GM23338 (cell line): ENCODE data around the gene BPIFB1.

Source experiments
- CREB1 ChIP-seq: fragments of 250-450 bp; sonication (Bioruptor Pico); IDR thresholded peaks from 2 replicates; pipeline ENCODE4 v1.5.0; 2020; ENCODE audit warnings: low read depth, mild to moderate bottlenecking, moderate library complexity
- EZH2 ChIP-seq: fragments of 200-600 bp; sonication (generic); IDR thresholded peaks from one replicate; pipeline ENCODE4 v1.8.0; 2017; ENCODE audit warnings: antibody characterized with exemption, mild to moderate bottlenecking, low read depth; ENCODE audit not compliant: unreplicated experiment
- EZH2phosphoT487 ChIP-seq: fragments of 200-600 bp; sonication (generic); IDR thresholded peaks from one replicate; pipeline ENCODE4 v1.8.1; 2018; ENCODE audit warnings: antibody characterized with exemption; ENCODE audit not compliant: unreplicated experiment
- JUNB ChIP-seq: IDR thresholded peaks from one replicate; pipeline ENCODE4 v1.6.1; 2016; ENCODE audit warnings: antibody characterized with exemption; ENCODE audit not compliant: unreplicated experiment
- NANOG ChIP-seq: IDR thresholded peaks from 2 replicates; pipeline ENCODE4 v1.6.1; 2016; ENCODE audit warnings: antibody characterized with exemption, borderline replicate concordance
- POLR2AphosphoS5 ChIP-seq: IDR thresholded peaks from 2 replicates; pipeline ENCODE4 v1.6.1; 2016; ENCODE audit warnings: antibody characterized with exemption, low read depth
- STAT1 ChIP-seq: IDR thresholded peaks from one replicate; pipeline ENCODE4 v1.6.1; 2016; ENCODE audit warnings: antibody characterized with exemption; ENCODE audit not compliant: unreplicated experiment
- ZNF114 ChIP-seq: fragments of 250-450 bp; sonication (Bioruptor Pico); IDR thresholded peaks from 2 replicates; pipeline ENCODE4 v1.5.0; 2020; ENCODE audit warnings: mild to moderate bottlenecking, moderate library complexity
- ZNF331 ChIP-seq: fragments of 250-450 bp; sonication (Bioruptor Pico); IDR thresholded peaks from 2 replicates; pipeline ENCODE4 v1.5.0; 2020; ENCODE audit warnings: low read depth, mild to moderate bottlenecking, moderate library complexity
- TF ChIP-seq, protein P1 (sequence below), 2 experiments: fragments of 200-600 bp in 1 of 2; sonication (generic) in 1 of 2; conservative IDR thresholded peaks; 2 replicates each; pipeline versions ENCODE4 v1.5.1 to v1.6.1; 2016 to 2017; ENCODE audit warnings: antibody characterized with exemption in 2 of 2, low read depth in 2 of 2, mild to moderate bottlenecking in 2 of 2, moderate library complexity in 1 of 2
- TF ChIP-seq, protein P2 (sequence below): IDR thresholded peaks from one replicate; pipeline ENCODE4 v1.6.1; 2018; ENCODE audit warnings: antibody characterized with exemption; ENCODE audit not compliant: unreplicated experiment
- TF ChIP-seq, protein P3 (sequence below): IDR thresholded peaks from 2 replicates; pipeline ENCODE4 v1.6.1; 2016; ENCODE audit warnings: antibody characterized with exemption

GRCh38 chr20:33237989-33238388 lies 45.0 kb upstream of the BPIFB1 start:
- TF ChIP-seq, protein P1, sequence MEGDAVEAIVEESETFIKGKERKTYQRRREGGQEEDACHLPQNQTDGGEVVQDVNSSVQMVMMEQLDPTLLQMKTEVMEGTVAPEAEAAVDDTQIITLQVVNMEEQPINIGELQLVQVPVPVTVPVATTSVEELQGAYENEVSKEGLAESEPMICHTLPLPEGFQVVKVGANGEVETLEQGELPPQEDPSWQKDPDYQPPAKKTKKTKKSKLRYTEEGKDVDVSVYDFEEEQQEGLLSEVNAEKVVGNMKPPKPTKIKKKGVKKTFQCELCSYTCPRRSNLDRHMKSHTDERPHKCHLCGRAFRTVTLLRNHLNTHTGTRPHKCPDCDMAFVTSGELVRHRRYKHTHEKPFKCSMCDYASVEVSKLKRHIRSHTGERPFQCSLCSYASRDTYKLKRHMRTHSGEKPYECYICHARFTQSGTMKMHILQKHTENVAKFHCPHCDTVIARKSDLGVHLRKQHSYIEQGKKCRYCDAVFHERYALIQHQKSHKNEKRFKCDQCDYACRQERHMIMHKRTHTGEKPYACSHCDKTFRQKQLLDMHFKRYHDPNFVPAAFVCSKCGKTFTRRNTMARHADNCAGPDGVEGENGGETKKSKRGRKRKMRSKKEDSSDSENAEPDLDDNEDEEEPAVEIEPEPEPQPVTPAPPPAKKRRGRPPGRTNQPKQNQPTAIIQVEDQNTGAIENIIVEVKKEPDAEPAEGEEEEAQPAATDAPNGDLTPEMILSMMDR (conservative IDR thresholded peaks at IDR 0.05; ENCODE audit: low read depth in 2 of 2), result no peak
- TF ChIP-seq POLR2AphosphoS5 (no peak), EZH2 (no peak), EZH2phosphoT487 (no peak), CREB1 (CRISPR knock-in tag) (no peak), ZNF331 (CRISPR knock-in tag) (no peak), NANOG (no peak), ZNF114 (no peak), STAT1 (no peak), JUNB (no peak)
- TF ChIP-seq, protein P2, sequence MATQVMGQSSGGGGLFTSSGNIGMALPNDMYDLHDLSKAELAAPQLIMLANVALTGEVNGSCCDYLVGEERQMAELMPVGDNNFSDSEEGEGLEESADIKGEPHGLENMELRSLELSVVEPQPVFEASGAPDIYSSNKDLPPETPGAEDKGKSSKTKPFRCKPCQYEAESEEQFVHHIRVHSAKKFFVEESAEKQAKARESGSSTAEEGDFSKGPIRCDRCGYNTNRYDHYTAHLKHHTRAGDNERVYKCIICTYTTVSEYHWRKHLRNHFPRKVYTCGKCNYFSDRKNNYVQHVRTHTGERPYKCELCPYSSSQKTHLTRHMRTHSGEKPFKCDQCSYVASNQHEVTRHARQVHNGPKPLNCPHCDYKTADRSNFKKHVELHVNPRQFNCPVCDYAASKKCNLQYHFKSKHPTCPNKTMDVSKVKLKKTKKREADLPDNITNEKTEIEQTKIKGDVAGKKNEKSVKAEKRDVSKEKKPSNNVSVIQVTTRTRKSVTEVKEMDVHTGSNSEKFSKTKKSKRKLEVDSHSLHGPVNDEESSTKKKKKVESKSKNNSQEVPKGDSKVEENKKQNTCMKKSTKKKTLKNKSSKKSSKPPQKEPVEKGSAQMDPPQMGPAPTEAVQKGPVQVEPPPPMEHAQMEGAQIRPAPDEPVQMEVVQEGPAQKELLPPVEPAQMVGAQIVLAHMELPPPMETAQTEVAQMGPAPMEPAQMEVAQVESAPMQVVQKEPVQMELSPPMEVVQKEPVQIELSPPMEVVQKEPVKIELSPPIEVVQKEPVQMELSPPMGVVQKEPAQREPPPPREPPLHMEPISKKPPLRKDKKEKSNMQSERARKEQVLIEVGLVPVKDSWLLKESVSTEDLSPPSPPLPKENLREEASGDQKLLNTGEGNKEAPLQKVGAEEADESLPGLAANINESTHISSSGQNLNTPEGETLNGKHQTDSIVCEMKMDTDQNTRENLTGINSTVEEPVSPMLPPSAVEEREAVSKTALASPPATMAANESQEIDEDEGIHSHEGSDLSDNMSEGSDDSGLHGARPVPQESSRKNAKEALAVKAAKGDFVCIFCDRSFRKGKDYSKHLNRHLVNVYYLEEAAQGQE, result no peak
- TF ChIP-seq, protein P3, sequence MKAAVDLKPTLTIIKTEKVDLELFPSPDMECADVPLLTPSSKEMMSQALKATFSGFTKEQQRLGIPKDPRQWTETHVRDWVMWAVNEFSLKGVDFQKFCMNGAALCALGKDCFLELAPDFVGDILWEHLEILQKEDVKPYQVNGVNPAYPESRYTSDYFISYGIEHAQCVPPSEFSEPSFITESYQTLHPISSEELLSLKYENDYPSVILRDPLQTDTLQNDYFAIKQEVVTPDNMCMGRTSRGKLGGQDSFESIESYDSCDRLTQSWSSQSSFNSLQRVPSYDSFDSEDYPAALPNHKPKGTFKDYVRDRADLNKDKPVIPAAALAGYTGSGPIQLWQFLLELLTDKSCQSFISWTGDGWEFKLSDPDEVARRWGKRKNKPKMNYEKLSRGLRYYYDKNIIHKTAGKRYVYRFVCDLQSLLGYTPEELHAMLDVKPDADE, result no peak
